ENCODE results near the gene C1QTNF3.

The C1QTNF3 gene

GRCh38 chr5:34062419-34062818 is 19.4 kb upstream of the C1QTNF3 start:
- DNase-seq (ENCODE audit: low read depth), result peak; percentile 52
- TF ChIP-seq, protein P1, sequence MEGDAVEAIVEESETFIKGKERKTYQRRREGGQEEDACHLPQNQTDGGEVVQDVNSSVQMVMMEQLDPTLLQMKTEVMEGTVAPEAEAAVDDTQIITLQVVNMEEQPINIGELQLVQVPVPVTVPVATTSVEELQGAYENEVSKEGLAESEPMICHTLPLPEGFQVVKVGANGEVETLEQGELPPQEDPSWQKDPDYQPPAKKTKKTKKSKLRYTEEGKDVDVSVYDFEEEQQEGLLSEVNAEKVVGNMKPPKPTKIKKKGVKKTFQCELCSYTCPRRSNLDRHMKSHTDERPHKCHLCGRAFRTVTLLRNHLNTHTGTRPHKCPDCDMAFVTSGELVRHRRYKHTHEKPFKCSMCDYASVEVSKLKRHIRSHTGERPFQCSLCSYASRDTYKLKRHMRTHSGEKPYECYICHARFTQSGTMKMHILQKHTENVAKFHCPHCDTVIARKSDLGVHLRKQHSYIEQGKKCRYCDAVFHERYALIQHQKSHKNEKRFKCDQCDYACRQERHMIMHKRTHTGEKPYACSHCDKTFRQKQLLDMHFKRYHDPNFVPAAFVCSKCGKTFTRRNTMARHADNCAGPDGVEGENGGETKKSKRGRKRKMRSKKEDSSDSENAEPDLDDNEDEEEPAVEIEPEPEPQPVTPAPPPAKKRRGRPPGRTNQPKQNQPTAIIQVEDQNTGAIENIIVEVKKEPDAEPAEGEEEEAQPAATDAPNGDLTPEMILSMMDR (conservative IDR thresholded peaks at IDR 0.05; ENCODE audit: low read length), result no peak
- no peak overlapping the region for H3K4me3 ChIP-seq (ENCODE audit: low read length)

- H3K4me3 ChIP-seq (ENCODE audit: low read length), result no peak overlapping the region
- TF ChIP-seq, protein P1 (conservative IDR thresholded peaks at IDR 0.05; ENCODE audit: low read length), result no peak
- DNase-seq (ENCODE audit: low read depth), result no peak
Observed at GRCh38 chr5:34061993-34062392, 19.0 kb upstream of the C1QTNF3 start.

DNA sequence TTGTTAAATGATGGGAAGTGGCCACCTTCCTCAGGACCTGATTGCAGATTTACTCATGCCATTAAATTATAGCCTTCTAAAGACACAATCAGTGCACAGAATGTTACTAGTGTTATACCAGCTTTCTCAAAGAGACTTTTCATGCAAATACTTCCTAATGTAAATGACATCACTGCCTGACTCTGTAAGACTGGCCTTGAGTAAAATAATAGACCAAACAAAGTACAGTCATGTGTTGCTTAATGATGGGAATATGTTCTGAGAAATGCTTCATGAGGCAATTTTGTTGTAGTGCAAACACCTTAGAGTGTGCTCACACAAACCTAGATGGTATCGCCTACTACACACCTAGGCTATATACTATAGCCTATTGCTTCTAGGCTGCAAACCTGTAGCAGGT is 17.0 kb upstream of the C1QTNF3 start:
- TF ChIP-seq, protein P1 (conservative IDR thresholded peaks at IDR 0.05; ENCODE audit: low read length), result no peak

GRCh38 chr5:34058532-34058931 is 15.5 kb upstream of the C1QTNF3 start:
- H3K4me3 ChIP-seq (ENCODE audit: low read length), result no peak overlapping the region
- TF ChIP-seq, protein P1 (conservative IDR thresholded peaks at IDR 0.05; ENCODE audit: low read length), result no peak
- DNase-seq (ENCODE audit: low read depth), result no peak

More for the DNA sequence above, 17.0 kb upstream of the C1QTNF3 start:
- DNase-seq (ENCODE audit: low read depth), result no peak
- no peak overlapping the region for H3K4me3 ChIP-seq (ENCODE audit: low read length)

GRCh38 chr5:34057569-34057968 is 14.6 kb upstream of the C1QTNF3 start:
- TF ChIP-seq, protein P1 (conservative IDR thresholded peaks at IDR 0.05; ENCODE audit: low read length), result no peak
- no peak for DNase-seq (ENCODE audit: low read depth)
- H3K4me3 ChIP-seq (ENCODE audit: low read length), result no peak overlapping the region

DNA sequence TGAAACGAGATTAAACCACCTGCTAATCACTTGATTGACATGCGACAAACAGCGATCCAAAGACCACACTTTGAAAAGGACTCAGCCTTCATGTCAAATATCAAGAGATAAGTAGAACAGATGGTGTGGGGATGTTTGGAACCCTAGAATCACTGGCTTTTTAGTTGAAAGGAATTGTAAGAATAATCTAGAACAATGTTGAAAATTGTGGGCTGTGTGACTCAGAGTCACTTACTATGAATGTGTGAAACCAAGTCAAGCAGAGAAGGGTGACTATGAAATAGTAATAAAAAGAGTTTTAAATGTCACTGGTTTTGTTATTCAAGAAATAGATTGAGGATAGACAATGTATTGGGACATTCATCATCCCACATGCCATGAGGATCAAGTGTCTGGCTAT is 14.1 kb upstream of the C1QTNF3 start:
- no peak for DNase-seq (ENCODE audit: low read depth)
- TF ChIP-seq, protein P1 (conservative IDR thresholded peaks at IDR 0.05; ENCODE audit: low read length), result no peak
- no peak overlapping the region for H3K4me3 ChIP-seq (ENCODE audit: low read length)

DNA sequence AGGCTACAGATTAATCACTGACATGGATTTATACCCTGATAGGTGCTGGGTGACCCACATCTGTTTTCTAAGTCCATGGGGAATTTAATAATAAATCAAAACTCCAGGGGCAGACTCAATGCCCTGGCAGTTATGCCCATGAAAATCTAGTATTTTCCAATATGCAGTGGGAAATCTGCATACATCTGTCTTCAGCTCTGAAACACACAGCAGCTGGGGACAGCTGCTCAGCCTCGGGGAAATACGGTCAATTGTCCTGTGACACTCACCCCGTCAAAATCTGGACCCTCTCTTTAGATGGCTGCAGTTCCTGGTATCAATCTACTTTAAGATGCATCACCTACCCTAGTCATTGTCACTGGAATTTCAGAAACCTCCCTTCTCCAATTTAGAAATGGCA is 12.7 kb upstream of the C1QTNF3 start:
- DNase-seq (ENCODE audit: low read depth), result no peak
- TF ChIP-seq, protein P1 (conservative IDR thresholded peaks at IDR 0.05; ENCODE audit: low read length), result no peak
- no peak overlapping the region for H3K4me3 ChIP-seq (ENCODE audit: low read length)

Measured in AG10803 (cell line).